DOHH2 (cell line): ENCODE measurements around the gene RIC8A.

Experiments used
- CTCF ChIP-seq: fragments of 200-600 bp; sonication (generic); IDR thresholded peaks from one replicate; pipeline ENCODE4 v1.5.1; 2014; ENCODE audit warnings: antibody characterized with exemption, mild to moderate bottlenecking, low read depth, low read length; ENCODE audit not compliant: poor library complexity, severe bottlenecking
- EZH2phosphoT487 ChIP-seq: fragments of 200-600 bp; sonication (generic); IDR thresholded peaks from 2 replicates; pipeline ENCODE4 v1.6.1; 2017; ENCODE audit warnings: borderline replicate concordance, mild to moderate bottlenecking, antibody characterized with exemption, low read length, moderate library complexity, mixed read lengths

GRCh38 chr11:223026-223789, 15.7 kb downstream of the RIC8A start:
- no peak for TF ChIP-seq CTCF
- TF ChIP-seq EZH2phosphoT487: no peak
